Frontal cortex (tissue), 4 donors: ENCODE measurements around the gene UPK1B. TPM values are rescaled to one million over a fixed set of nuclear protein-coding genes. Genes with fewer than 3 reads are reported as not detected.
"Not testable (repeated sequence)": the region's sequence is repeated elsewhere in the genome, so short reads cannot be mapped to it uniquely, and the experiment has no call there.

ENCODE experiments used
- DNase-seq, 2 donors: peaks; one replicate each; pipeline ENCODE4 v3.0.0; 2012; ENCODE audit warnings: low spot score in 2 of 2
- FAIRE-seq: peaks from 2 replicates; lab custom pipeline; 2012; peaks lifted over from hg19 to GRCh38; lab: Jason Lieb, UNC
- total RNA-seq: library from RNA; depleted of rRNA; stranded (reverse); fragments of >200 nt; gene quantifications from one replicate; pipeline ENCODE4 v1.2.3, GENCODE V29; 2014
- donor health status: control.
- donor health status: control.
- donor health status: control.

UPK1B gene
- total RNA-seq, 1 donor from 2014 or later, result not detected

GRCh38 chr3:119242387-119243057 lies 69.1 kb downstream of the UPK1B start:
- not testable (repeated sequence) for FAIRE-seq, DNase-seq

GRCh38 chr3:119243058-119243529 lies 69.7 kb downstream of the UPK1B start:
- DNase-seq, FAIRE-seq: not testable (repeated sequence)

- no peak for DNase-seq
- FAIRE-seq, result no peak
Observed at GRCh38 chr3:119243712-119244111, 70.3 kb downstream of the UPK1B start.

GRCh38 chr3:119245778-119246177 lies 72.4 kb downstream of the UPK1B start:
- no peak for DNase-seq
- FAIRE-seq, result no peak

Other genes with a start within 250 kb of the UPK1B start
- gene IGSF11, start 138.8 kb upstream of the UPK1B start, total RNA-seq, result 10.2 TPM
- not detected for gene TEX55, start 27.4 kb upstream of the UPK1B start, total RNA-seq
- gene B4GALT4, start 67.3 kb downstream of the UPK1B start, total RNA-seq, result 8.6 TPM
- 2.0 TPM for gene ARHGAP31, start 120.8 kb downstream of the UPK1B start, total RNA-seq